GM23248 (cell line): Measurements from ENCODE around the gene HNRNPA2B1.

Experiments used
- EZH2 ChIP-seq: fragments of 200-600 bp; sonication (generic); IDR thresholded peaks from 2 replicates; pipeline ENCODE4 v1.6.1; 2018; ENCODE audit warnings: antibody characterized with exemption, mild to moderate bottlenecking; ENCODE audit not compliant: insufficient read depth, poor library complexity, severe bottlenecking
- EZH2phosphoT487 ChIP-seq: fragments of 200-600 bp; sonication (generic); IDR thresholded peaks from 2 replicates; pipeline ENCODE4 v1.6.1; 2018; ENCODE audit warnings: antibody characterized with exemption, moderate library complexity, mild to moderate bottlenecking, low read depth; ENCODE audit not compliant: insufficient read depth

GRCh38 chr7:26162431-26162830, 38.1 kb downstream of the HNRNPA2B1 start:
- TF ChIP-seq EZH2 (no peak), EZH2phosphoT487 (no peak)
